GM12801 (cell line): ENCODE data around the gene BCAM.
A peak's percentile ranks its signal among the peaks of the same experiment; 100 is the strongest.

Experiments used
- CTCF ChIP-seq: IDR thresholded peaks from one replicate; pipeline ENCODE4 v1.5.1; 2011; ENCODE audit warnings: control low read depth; ENCODE audit not compliant: insufficient read length; ENCODE audit errors: extremely low read depth

The BCAM gene

GRCh38 chr19:44796701-44797115 lies 12.2 kb upstream of the BCAM start:
- no peak for TF ChIP-seq CTCF

- TF ChIP-seq CTCF = no peak
Observed at GRCh38 chr19:44799627-44800346, 9.1 kb upstream of the BCAM start.

- TF ChIP-seq CTCF = peak; percentile 88
Observed at GRCh38 chr19:44800461-44800860, 8.4 kb upstream of the BCAM start.

GRCh38 chr19:44803442-44804428 lies 5.2 kb upstream of the BCAM start:
- no peak for TF ChIP-seq CTCF

- TF ChIP-seq CTCF = no peak
Observed at GRCh38 chr19:44806291-44806690, 2.6 kb upstream of the BCAM start.

GRCh38 chr19:44807162-44807561 lies 1.7 kb upstream of the BCAM start:
- TF ChIP-seq CTCF = no peak

- no peak for TF ChIP-seq CTCF
Observed at GRCh38 chr19:44807652-44808462, 1.0 kb upstream of the BCAM start.
